K562 (cell line): ENCODE results near the gene PHLDB1. TPM values are rescaled to one million over a fixed set of nuclear protein-coding genes. Genes with fewer than 3 reads are reported as not detected.

Experiments used
- ATAC-seq: fragments of 200-7000 bp; cut with Tn5 transposase; 3 replicates; pipeline ENCODE4 v1.9.1; 2020; ENCODE audit warnings: moderate library complexity
- BruUV-seq: library from RNA; stranded (reverse); fragments of 400-500 nt; replicated peaks from 2 replicates; lab custom pipeline; 2021; lab: Mats Ljungman, UMichigan
- CTCF ChIA-PET: fragments of 300-600 bp; formaldehyde crosslinking; extraction: SDS; loops from one replicate; lab custom pipeline; 2021; ENCODE audit warnings: low intra/inter-chr PET ratio; lab: Yijun Ruan, JAX
- POLR2A ChIA-PET: fragments of 300-600, 350-650 bp; sonication (Branson Sonifier 250); formaldehyde crosslinking; extraction: SDS; loops from one replicate; lab custom pipeline; 2021; ENCODE audit warnings: antibody characterized with exemption, inconsistent platforms; lab: Yijun Ruan, JAX
- DNase-seq, 4 experiments: peaks; one replicate each; pipeline versions ENCODE4 v3.0.0 to v3.0.0-alpha.2; 2011 to 2018; ENCODE audit warnings: low spot score in 3 of 4, mixed read lengths in 3 of 4; ENCODE audit errors: extremely low read depth in 1 of 4
- FAIRE-seq: peaks from 2 replicates; lab custom pipeline; 2011; peaks lifted over from hg19 to GRCh38; lab: Jason Lieb, UNC
- H2AFZ ChIP-seq: 2 replicates; pipeline ENCODE4 v1.6.0; 2011; ENCODE audit warnings: low read depth, low read length, control low read depth, inconsistent platforms
- H3K27ac ChIP-seq: fragments of 200-600 bp; 3 replicates; pipeline ENCODE4 v1.8.0; 2011; ENCODE audit warnings: low read depth, mild to moderate bottlenecking, control low read depth, inconsistent platforms, low read length, moderate library complexity, mixed read lengths; ENCODE audit errors: extremely low read depth
- H3K27me3 ChIP-seq, 2 experiments: fragments of 300-600 bp in 1 of 2; 2 replicates in 1 of 2; 3 replicates in 1 of 2; pipeline versions ENCODE4 v1.6.0 to v1.8.0; 2011; ENCODE audit warnings: inconsistent platforms in 2 of 2, low read length in 2 of 2, mild to moderate bottlenecking in 1 of 2, mixed read lengths in 1 of 2, moderate library complexity in 1 of 2; ENCODE audit not compliant: control insufficient read depth in 2 of 2, insufficient read depth in 2 of 2
- H3K36me3 ChIP-seq: fragments of 300-600 bp; 3 replicates; pipeline ENCODE4 v1.8.0; 2011; ENCODE audit warnings: mild to moderate bottlenecking, low read length, inconsistent platforms; ENCODE audit not compliant: control insufficient read depth, insufficient read depth
- H3K4me1 ChIP-seq, 2 experiments: fragments of 200-600 bp in 1 of 2; replicated peaks in 1 of 2; 2 replicates in 1 of 2; 3 replicates in 1 of 2; pipeline versions ENCODE4 v1.5.1 to v1.8.0; 2011; ENCODE audit warnings: inconsistent platforms in 2 of 2, low read length in 2 of 2, mild to moderate bottlenecking in 1 of 2, mixed read lengths in 1 of 2, moderate library complexity in 1 of 2; ENCODE audit not compliant: control insufficient read depth in 2 of 2, insufficient read depth in 2 of 2
- H3K4me2 ChIP-seq: 2 replicates; pipeline ENCODE4 v1.6.1; 2011; ENCODE audit warnings: low read length, control low read depth, inconsistent platforms, mixed read lengths; ENCODE audit not compliant: insufficient read depth
- H3K4me3 ChIP-seq: fragments of 200-600 bp; sonication (generic), shearing (Covaris generic); 2 replicates; pipeline ENCODE4 v1.5.1; 2016; ENCODE audit warnings: control low read depth, inconsistent platforms
- H3K79me2 ChIP-seq: fragments of 200-600 bp; 3 replicates; pipeline ENCODE4 v1.8.0; 2011; ENCODE audit warnings: low read length, inconsistent platforms; ENCODE audit not compliant: control insufficient read depth, insufficient read depth
- H3K9ac ChIP-seq, 2 experiments: 2 replicates each; pipeline versions ENCODE4 v1.6.0 to v1.6.1; 2011; ENCODE audit warnings: low read depth in 2 of 2, low read length in 2 of 2, control low read depth in 1 of 2, inconsistent platforms in 1 of 2, mild to moderate bottlenecking in 1 of 2, mixed read lengths in 1 of 2; ENCODE audit not compliant: insufficient read depth in 1 of 2
- H3K9me1 ChIP-seq: one replicate; pipeline ENCODE4 v1.6.0; 2011; ENCODE audit warnings: inconsistent platforms, mild to moderate bottlenecking, low read length, moderate library complexity; ENCODE audit not compliant: control insufficient read depth, insufficient read depth
- H3K9me3 ChIP-seq: replicated peaks from 2 replicates; pipeline ENCODE4 v1.5.1; 2011; ENCODE audit warnings: low read depth, low read length, inconsistent platforms; ENCODE audit not compliant: control insufficient read depth, insufficient read depth
- H4K20me1 ChIP-seq: replicated peaks from 2 replicates; pipeline ENCODE4 v1.6.1; 2011; ENCODE audit warnings: low read length, inconsistent platforms, mixed read lengths; ENCODE audit not compliant: control insufficient read depth, insufficient read depth
- C11orf30 ChIP-seq: fragments of 450-650 bp; IDR thresholded peaks from 2 replicates; pipeline ENCODE4 v1.6.1; 2016; ENCODE audit warnings: low read depth, mild to moderate bottlenecking
- CBFA2T3 ChIP-seq: fragments of 450-650 bp; IDR thresholded peaks from 2 replicates; pipeline ENCODE4 v1.6.1; 2017
- ETV1 ChIP-seq: fragments of 450-650 bp; conservative IDR thresholded peaks from 2 replicates; pipeline ENCODE4 v1.6.1; 2016; ENCODE audit warnings: missing genetic modification characterization, control low read depth, low read depth, missing compliant biosample characterization
- HEY1 ChIP-seq: fragments of 250-450 bp; sonication (Bioruptor Pico); IDR thresholded peaks from 2 replicates; pipeline ENCODE4 v1.5.0; 2020; ENCODE audit warnings: mild to moderate bottlenecking, moderate library complexity, borderline replicate concordance
- POLR2AphosphoS2 ChIP-seq: IDR thresholded peaks from 2 replicates; pipeline ENCODE4 v1.6.1; 2012; ENCODE audit warnings: low read length, improper control_type of control experiment
- RBM39 ChIP-seq: fragments of 200-400 bp; formaldehyde crosslinking; optimal IDR thresholded peaks from 2 replicates; pipeline ENCODE3; 2018; ENCODE audit warnings: low read depth, low read length
- UBTF ChIP-seq, 2 experiments: IDR thresholded peaks; 2 replicates each; pipeline ENCODE4 v1.6.1; 2012; ENCODE audit warnings: improper control_type of control experiment in 2 of 2, low read depth in 2 of 2, low read length in 2 of 2, borderline replicate concordance in 1 of 2
- ZFP1 ChIP-seq: fragments of 450-650 bp; formaldehyde crosslinking; IDR thresholded peaks from 2 replicates; pipeline ENCODE4 v1.4.0; 2020; ENCODE audit warnings: mild to moderate bottlenecking, mixed read lengths
- ZFP36 ChIP-seq: fragments of 150-350 bp; IDR thresholded peaks from 2 replicates; pipeline ENCODE4 v1.6.1; 2018; ENCODE audit warnings: low read length, low read depth; ENCODE audit not compliant: partially characterized antibody
- ZNF76 ChIP-seq: fragments of 250-450 bp; sonication (Bioruptor Pico); IDR thresholded peaks from 2 replicates; pipeline ENCODE4 v1.4.0; 2020; ENCODE audit warnings: mild to moderate bottlenecking, moderate library complexity, borderline replicate concordance
- WGBS: fragments of 100-300 bp; shearing (Covaris generic); methylation state at CpG from one replicate; pipeline ENCODE4 v1.1.6; 2016; ENCODE audit warnings: low coverage, mixed read lengths; ENCODE audit not compliant: insufficient coverage; ENCODE audit errors: missing lambda C conversion rate; 5-methylcytosine and 5-hydroxymethylcytosine counted together
- in situ Hi-C: fragments of 300-500 bp; cut with MboI; formaldehyde crosslinking; loops from 4 replicates; pipeline ENCODE4 v1.15.0; 2018; ENCODE audit warnings: inconsistent platforms, mixed read lengths
- intact Hi-C: fragments of 100-400 bp; cut with micrococcal nuclease; formaldehyde crosslinking; loops from 2 replicates; pipeline ENCODE4 v1.14.2; 2022
- polyA plus RNA-seq, 8 experiments: library from polyadenylated mRNA; depleted of rRNA in 4 of 8; stranded (reverse) in 5 of 8; unstranded in 3 of 8; fragments of >200 nt; fragmentation: Nextera tagmentation in 2 of 8; fragmentation: Illumina TruSeq in 1 of 8; extraction: Ambion mirVana in 2 of 8; extraction: Trizol in 1 of 8; gene quantifications; 2 replicates each; pipeline versions ENCODE4 v1.2.1 to v1.2.3, GENCODE V29; 2011 to 2014; ENCODE audit warnings: inconsistent platforms in 1 of 8, missing spikeins in 1 of 8
- total RNA-seq, 7 experiments: library from RNA; depleted of rRNA in 6 of 7; stranded (reverse); fragments of >200 nt in 6 of 7; fragmentation: Illumina TruSeq in 2 of 7; extraction: Trizol in 2 of 7; gene quantifications; 2 replicates each; pipeline versions ENCODE4 v1.2.1 to v1.2.3, GENCODE V29; 2011 to 2021; ENCODE audit warnings: low replicate concordance in 1 of 7
- TF ChIP-seq, protein P1 (sequence below): sonication (generic); formaldehyde crosslinking; IDR thresholded peaks from 2 replicates; pipeline ENCODE4 v1.8.1; 2023; ENCODE audit warnings: mild to moderate bottlenecking, missing genetic modification reagents, moderate library complexity
- TF ChIP-seq, protein P2 (sequence below): fragments of 250-450 bp; sonication (Bioruptor Pico); IDR thresholded peaks from 2 replicates; pipeline ENCODE4 v1.5.0; 2020; ENCODE audit warnings: mild to moderate bottlenecking

PHLDB1 gene
- total and polyA plus RNA-seq, 9 of the 15 experiments (the other 6 are each of a cell fraction or from before 2014, with no cell fraction given) = 2.0 to 28.7 (median 16.2) TPM

GRCh38 chr11:118604566-118604965 lies 2.8 kb upstream of the PHLDB1 start (continued):
- no peak for TF ChIP-seq RBM39
- TF ChIP-seq ETV1 (tag) = no peak
- no peak for TF ChIP-seq HEY1
- no peak; the same call in 1 of the 2 replicates for TF ChIP-seq POLR2AphosphoS2
- TF ChIP-seq ZNF76 (CRISPR knock-in tag) = no peak
- no peak for TF ChIP-seq C11orf30
- TF ChIP-seq ZFP36 = no peak

- Histone ChIP-seq H3K27me3 (no peaks in the 10 kb centered on the region), H3K9ac (peak overlapping the region in 1 of 2 experiments; percentile 18; a peak in 1 of 4 replicates), H3K27ac (peak overlapping the region; percentile 14; the same call in 1 of the 3 replicates), H3K4me1 (peaks cover 54 to 55% of the 10 kb centered on the region in 2 experiments), H3K79me2 (peaks cover 10% of the 10 kb centered on the region; the same call in 2 of the 3 replicates), H3K9me1 (no peaks in the 10 kb centered on the region), H2AFZ (peak overlapping the region; percentile 63), H3K4me3 (no peak overlapping the region), H3K4me2 (peak overlapping the region; percentile 23), H4K20me1 (0 out of 2 replicates have a peak, but pooled peaks cover 3% of the 10 kb centered on the region), H3K36me3 (peaks cover 21% of the 10 kb centered on the region), H3K9me3 (no peaks in the 10 kb centered on the region)
- BruUV-seq = no TSS peak
- intact Hi-C loops = loop anchor here (2.0 kb wide), 1 partner anchor 32 kb away; the partner anchor contains the start of gene ARCN1
- peak; percentile 16 for ATAC-seq
- POLR2A ChIA-PET = interaction anchor here (0.6 to 2.6 kb wide), 15 partner anchors 11 to 227 kb away, joined by 3 to 20 read pairs (median 4); no protein-coding TSS in a partner anchor
- 19% methylated on average over 10 of the region's 10 CpGs for WGBS
- in situ Hi-C loops = no loop called here
- DNase-seq = peak; percentile 52 to 86 (median 64)
- CTCF ChIA-PET = no interaction called here
- peak; percentile 80 for FAIRE-seq
- TF ChIP-seq, protein P1, sequence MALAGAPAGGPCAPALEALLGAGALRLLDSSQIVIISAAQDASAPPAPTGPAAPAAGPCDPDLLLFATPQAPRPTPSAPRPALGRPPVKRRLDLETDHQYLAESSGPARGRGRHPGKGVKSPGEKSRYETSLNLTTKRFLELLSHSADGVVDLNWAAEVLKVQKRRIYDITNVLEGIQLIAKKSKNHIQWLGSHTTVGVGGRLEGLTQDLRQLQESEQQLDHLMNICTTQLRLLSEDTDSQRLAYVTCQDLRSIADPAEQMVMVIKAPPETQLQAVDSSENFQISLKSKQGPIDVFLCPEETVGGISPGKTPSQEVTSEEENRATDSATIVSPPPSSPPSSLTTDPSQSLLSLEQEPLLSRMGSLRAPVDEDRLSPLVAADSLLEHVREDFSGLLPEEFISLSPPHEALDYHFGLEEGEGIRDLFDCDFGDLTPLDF = no peak
- TF ChIP-seq, protein P2, sequence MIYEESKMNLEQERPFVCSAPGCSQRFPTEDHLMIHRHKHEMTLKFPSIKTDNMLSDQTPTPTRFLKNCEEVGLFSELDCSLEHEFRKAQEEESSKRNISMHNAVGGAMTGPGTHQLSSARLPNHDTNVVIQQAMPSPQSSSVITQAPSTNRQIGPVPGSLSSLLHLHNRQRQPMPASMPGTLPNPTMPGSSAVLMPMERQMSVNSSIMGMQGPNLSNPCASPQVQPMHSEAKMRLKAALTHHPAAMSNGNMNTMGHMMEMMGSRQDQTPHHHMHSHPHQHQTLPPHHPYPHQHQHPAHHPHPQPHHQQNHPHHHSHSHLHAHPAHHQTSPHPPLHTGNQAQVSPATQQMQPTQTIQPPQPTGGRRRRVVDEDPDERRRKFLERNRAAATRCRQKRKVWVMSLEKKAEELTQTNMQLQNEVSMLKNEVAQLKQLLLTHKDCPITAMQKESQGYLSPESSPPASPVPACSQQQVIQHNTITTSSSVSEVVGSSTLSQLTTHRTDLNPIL = no peak
- no peak for TF ChIP-seq ZFP1 (CRISPR knock-in tag)
- no peak for TF ChIP-seq UBTF (IDR thresholded peaks at IDR 0.05; ENCODE audit: borderline replicate concordance in 1 of 2, low read depth in 2 of 2, low read length in 2 of 2)
- peak; percentile 82 for TF ChIP-seq CBFA2T3
Observed at GRCh38 chr11:118605116-118605867, 2.1 kb upstream of the PHLDB1 start.
